ENCODE measurements around the gene MBP. TPM values are rescaled to one million over a fixed set of nuclear protein-coding genes. Genes with fewer than 3 reads are reported as not detected.

The MBP gene
- total and polyA plus RNA-seq, 2 donors (not counting 3 experiments of a cell fraction or from before 2014, with no cell fraction given), result 1.7 to 2.3 TPM

DNA sequence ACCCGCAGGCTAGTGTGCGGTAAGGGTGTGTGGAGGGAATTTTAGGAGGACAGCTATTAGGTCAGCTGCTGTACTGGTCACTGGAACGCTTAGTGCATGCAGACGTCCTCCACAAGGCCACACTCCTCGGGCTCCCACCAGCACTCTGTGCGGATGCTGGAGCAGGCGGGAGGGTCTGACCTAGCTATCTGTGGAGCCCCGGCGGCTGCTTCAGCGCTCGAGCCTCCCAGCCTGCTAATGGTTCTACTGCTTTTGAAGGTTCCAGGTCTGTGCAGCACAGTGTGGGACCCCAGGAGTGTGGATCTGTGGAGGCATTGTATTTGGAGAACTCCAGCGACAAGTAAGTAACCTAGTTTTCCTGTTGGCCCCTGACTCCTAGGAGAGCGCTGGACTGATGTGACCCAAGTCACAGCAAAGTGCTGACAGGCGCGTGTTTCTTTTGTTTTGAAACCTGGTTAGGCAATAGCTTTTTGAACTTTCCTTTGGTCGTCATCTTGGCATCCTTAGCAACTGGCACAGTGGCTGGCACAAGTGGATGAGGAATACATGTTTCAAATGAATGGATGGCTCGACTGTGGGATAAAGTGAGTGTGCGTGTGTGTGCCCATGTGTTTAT is 196.8 kb downstream of the MBP start:
- ChIA-PET POLR2A (no interaction called here), CTCF (no interaction called here)
- Histone ChIP-seq H3K27me3 (ENCODE audit: control insufficient read depth in 2 of 2, insufficient read depth in 2 of 2, low read length in 2 of 2) (no peaks in the 10 kb centered on the region), H3K36me3 (ENCODE audit: control insufficient read depth in 2 of 2, extremely low read depth in 1 of 2, insufficient read depth in 2 of 2, low read length in 2 of 2) (peaks cover 0 to 10% of the 10 kb centered on the region in 2 experiments), H3K4me3 (replicated peaks in 1 of 3; ENCODE audit: insufficient read depth in 1 of 3, low read depth in 1 of 3, low read length in 3 of 3) (no peak overlapping the region), H3K27ac (ENCODE audit: insufficient read depth, low read depth, low read length) (no peak overlapping the region), H3K4me2 (ENCODE audit: insufficient read depth, low read length) (no peak overlapping the region), H3K4me1 (ENCODE audit: control insufficient read depth, extremely low read depth, insufficient read depth, low read length) (no peaks in the 10 kb centered on the region), H4K20me1 (replicated peaks; ENCODE audit: control insufficient read depth, extremely low read depth, insufficient read depth, low read length) (no peaks in the 10 kb centered on the region), H3K79me2 (ENCODE audit: control insufficient read depth, insufficient read depth, low read length) (no peaks in the 10 kb centered on the region), H3K9ac (replicated peaks; ENCODE audit: extremely low read depth, insufficient read depth, low read length) (no peak overlapping the region), H3K9me3 (replicated peaks; ENCODE audit: control insufficient read depth, insufficient read depth, low read length) (no peaks in the 10 kb centered on the region), H2AFZ (ENCODE audit: low read depth, low read length) (no peak overlapping the region), H3K9me1 (replicated peaks; ENCODE audit: control insufficient read depth, extremely low read depth, insufficient read depth, low read length) (no peaks in the 10 kb centered on the region)
- dilution Hi-C loops (cut with MboI; ENCODE audit: extremely low pct_ligation_motif_present, low sequenced_read_pairs) (no loop called here), intact Hi-C loops (cut with micrococcal nuclease) (no loop called here)
- DNase-seq (ENCODE audit: low read depth, low spot score), result no peak
- FAIRE-seq, result no peak
- no TSS peak for BruUV-seq (replicated peaks)
- no peak for TF ChIP-seq MYC (IDR thresholded peaks at IDR 0.05; ENCODE audit: low read depth, low read length)
- no peak for TF ChIP-seq EZH2 (IDR thresholded peaks at IDR 0.05; ENCODE audit: borderline replicate concordance, low read depth, low read length, severe bottlenecking)
- TF ChIP-seq FOS (IDR thresholded peaks at IDR 0.05; ENCODE audit: borderline replicate concordance, insufficient read depth, low read length), result no peak
- TF ChIP-seq POLR2AphosphoS5 (IDR thresholded peaks at IDR 0.05; ENCODE audit: insufficient read depth, low read depth, low read length), result no peak
- TF ChIP-seq, protein P1, sequence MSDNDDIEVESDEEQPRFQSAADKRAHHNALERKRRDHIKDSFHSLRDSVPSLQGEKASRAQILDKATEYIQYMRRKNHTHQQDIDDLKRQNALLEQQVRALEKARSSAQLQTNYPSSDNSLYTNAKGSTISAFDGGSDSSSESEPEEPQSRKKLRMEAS (IDR thresholded peaks at IDR 0.05; ENCODE audit: insufficient read depth, insufficient read length), result no peak
- no peak for TF ChIP-seq GATA2 (IDR thresholded peaks at IDR 0.05; ENCODE audit: insufficient read depth, insufficient read length, low read depth, low read length)
- TF ChIP-seq, protein P2, sequence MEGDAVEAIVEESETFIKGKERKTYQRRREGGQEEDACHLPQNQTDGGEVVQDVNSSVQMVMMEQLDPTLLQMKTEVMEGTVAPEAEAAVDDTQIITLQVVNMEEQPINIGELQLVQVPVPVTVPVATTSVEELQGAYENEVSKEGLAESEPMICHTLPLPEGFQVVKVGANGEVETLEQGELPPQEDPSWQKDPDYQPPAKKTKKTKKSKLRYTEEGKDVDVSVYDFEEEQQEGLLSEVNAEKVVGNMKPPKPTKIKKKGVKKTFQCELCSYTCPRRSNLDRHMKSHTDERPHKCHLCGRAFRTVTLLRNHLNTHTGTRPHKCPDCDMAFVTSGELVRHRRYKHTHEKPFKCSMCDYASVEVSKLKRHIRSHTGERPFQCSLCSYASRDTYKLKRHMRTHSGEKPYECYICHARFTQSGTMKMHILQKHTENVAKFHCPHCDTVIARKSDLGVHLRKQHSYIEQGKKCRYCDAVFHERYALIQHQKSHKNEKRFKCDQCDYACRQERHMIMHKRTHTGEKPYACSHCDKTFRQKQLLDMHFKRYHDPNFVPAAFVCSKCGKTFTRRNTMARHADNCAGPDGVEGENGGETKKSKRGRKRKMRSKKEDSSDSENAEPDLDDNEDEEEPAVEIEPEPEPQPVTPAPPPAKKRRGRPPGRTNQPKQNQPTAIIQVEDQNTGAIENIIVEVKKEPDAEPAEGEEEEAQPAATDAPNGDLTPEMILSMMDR (IDR thresholded peaks at IDR 0.05; ENCODE audit: extremely low read depth in 1 of 2, insufficient read depth in 1 of 2, low read depth in 1 of 2, low read length in 2 of 2), result no peak
- no peak for TF ChIP-seq POLR2A (IDR thresholded peaks at IDR 0.05; ENCODE audit: low read depth, low read length)
- TF ChIP-seq JUN (IDR thresholded peaks at IDR 0.05; ENCODE audit: borderline replicate concordance, insufficient read depth, insufficient read length, low read depth), result no peak

All from endothelial cell of umbilical vein (primary cell).